ENCODE results near the gene SMAGP. TPM values are rescaled to one million over a fixed set of nuclear protein-coding genes. Genes with fewer than 3 reads are reported as not detected.
A peak's percentile ranks its signal among the peaks of the same experiment; 100 is the strongest.

SMAGP gene
- total and polyA plus RNA-seq, 2 of the 13 experiments (the other 11 are each of a cell fraction or from before 2014, with no cell fraction given): 9.2 TPM

- H4K20me1 ChIP-seq (ENCODE audit: insufficient read depth, low read length): no peaks in the 10 kb centered on the region
- no peak overlapping the region for H3K9ac ChIP-seq (ENCODE audit: insufficient read depth, low read depth, low read length)
- H3K4me1 ChIP-seq (ENCODE audit: insufficient read depth, low read length): peaks cover 19% of the 10 kb centered on the region
- no peak overlapping the region for H3K4me2 ChIP-seq (ENCODE audit: low read depth, low read length)
- intact Hi-C loops (cut with micrococcal nuclease; ENCODE audit: unreplicated experiment): loop anchor here (10.0 kb wide), 1 partner anchor 196 kb away; the partner anchor contains the start of gene LETMD1
- ATAC-seq: no peak
- peaks cover 11 to 27% of the 10 kb centered on the region in 2 experiments for H3K36me3 ChIP-seq (replicated peaks in 1 of 2; ENCODE audit: control insufficient read depth in 1 of 2, insufficient read depth in 2 of 2, low read length in 2 of 2)
- TF ChIP-seq ATF7 (IDR thresholded peaks at IDR 0.05) (0 out of 2 replicates have a peak, but pooled peaks have one; percentile 35), ATF7 (CRISPR knock-in tag; IDR thresholded peaks at IDR 0.05) (no peak), FOXP1 (IDR thresholded peaks at IDR 0.05) (no peak), FOXP1 (CRISPR knock-in tag; IDR thresholded peaks at IDR 0.05) (no peak)
- POLR2A ChIA-PET: interaction anchor here (1.4 kb wide), 1 partner anchor 24 kb away, joined by 5 read pairs; the partner anchor contains the start of gene POU6F1
- no peak overlapping the region for H3K4me3 ChIP-seq (replicated peaks in 1 of 3; ENCODE audit: insufficient read depth in 1 of 3, low read depth in 2 of 3, low read length in 3 of 3)
- H3K27ac ChIP-seq (ENCODE audit: extremely low read length, insufficient read depth, low read length): no peak overlapping the region
- FAIRE-seq: no peak
- WGBS (ENCODE audit: low lambda C conversion rate): 90% methylated on average over 2 of the region's 2 CpGs
- DNase-seq (ENCODE audit: low spot score): no peak
- BruUV-seq (replicated peaks): no TSS peak
- H2AFZ ChIP-seq (ENCODE audit: low read length): no peak overlapping the region
- H3K79me2 ChIP-seq (ENCODE audit: insufficient read depth, low read length): peaks cover 7% of the 10 kb centered on the region
- no peaks in the 10 kb centered on the region for H3K9me3 ChIP-seq (ENCODE audit: low read length)
- CTCF ChIA-PET (ENCODE audit: low intra/inter-chr PET ratio, low total read pairs): no interaction called here
- in situ Hi-C loops (cut with HindIII; ENCODE audit: extremely low pct_ligation_motif_present, low pct_unique_long_range_greater_than_20kb): no loop called here
- no peaks in the 10 kb centered on the region; a peak in 1 of 5 replicates for H3K27me3 ChIP-seq (ENCODE audit: control insufficient read depth in 1 of 2, insufficient read depth in 2 of 2, low read length in 2 of 2)
These were observed 29.2 kb downstream of the SMAGP start for GRCh38 chr12:51240971-51241370.

GRCh38 chr12:51238510-51239334 lies 31.5 kb downstream of the SMAGP start, which contains the start of gene DAZAP2:
DAZAP2 (plus strand) TSS chr12:51238826; CDS start chr12:51238908, 82 bp downstream.
- FAIRE-seq (peak; percentile 72), DNase-seq (ENCODE audit: low spot score) (peak; percentile 88), ATAC-seq (peak; percentile 97)
- Histone ChIP-seq H2AFZ (ENCODE audit: low read length) (peak within 1 kb of the TSS; percentile 96), H3K4me3 (replicated peaks in 1 of 3; ENCODE audit: insufficient read depth in 1 of 3, low read depth in 2 of 3, low read length in 3 of 3) (peak within 1 kb of the TSS; percentile 99 to 100 (median 100)), H3K36me3 (replicated peaks in 1 of 2; ENCODE audit: control insufficient read depth in 1 of 2, insufficient read depth in 2 of 2, low read length in 2 of 2) (peaks cover 8 to 27% of the 10 kb centered on the region in 2 experiments), H3K9me3 (ENCODE audit: low read length) (no peaks in the 10 kb centered on the region), H3K79me2 (ENCODE audit: insufficient read depth, low read length) (peaks cover 7% of the 10 kb centered on the region), H3K27ac (ENCODE audit: extremely low read length, insufficient read depth, low read length) (peak within 1 kb of the TSS; percentile 100), H3K4me1 (ENCODE audit: insufficient read depth, low read length) (peaks cover 18% of the 10 kb centered on the region), H3K27me3 (ENCODE audit: control insufficient read depth in 1 of 2, insufficient read depth in 2 of 2, low read length in 2 of 2) (no peaks in the 10 kb centered on the region; a peak in 1 of 5 replicates), H3K4me2 (ENCODE audit: low read depth, low read length) (peak within 1 kb of the TSS; percentile 87), H3K9ac (ENCODE audit: insufficient read depth, low read depth, low read length) (peak within 1 kb of the TSS; percentile 100), H4K20me1 (ENCODE audit: insufficient read depth, low read length) (no peaks in the 10 kb centered on the region)
- intact Hi-C loops (cut with micrococcal nuclease; ENCODE audit: unreplicated experiment): no loop called here
- TSS peak; percentile 74 for BruUV-seq (replicated peaks)
- in situ Hi-C loops (cut with HindIII; ENCODE audit: extremely low pct_ligation_motif_present, low pct_unique_long_range_greater_than_20kb): no loop called here
- ChIA-PET POLR2A (interaction anchor here (0.6 to 2.3 kb wide), 19 partner anchors 9 to 610 kb away, joined by 3 to 43 read pairs (median 5); partner anchors contain the start of genes ATF1, CSRNP2, FIGNL2 and POU6F1), CTCF (ENCODE audit: low intra/inter-chr PET ratio, low total read pairs) (interaction anchor here (0.6 kb wide), 1 partner anchor 416 kb away, joined by 3 read pairs; no protein-coding TSS in a partner anchor)
- WGBS (ENCODE audit: low lambda C conversion rate): 0% methylated on average over 30 of the region's 70 CpGs
- TF ChIP-seq POLR2AphosphoS5 (IDR thresholded peaks at IDR 0.05; ENCODE audit: low read depth, low read length) (peak; percentile 61), NR0B2 (CRISPR knock-in tag; IDR thresholded peaks at IDR 0.05) (peak; percentile 53; the same call in 1 of the 2 replicates), ZBTB33 (CRISPR knock-in tag; IDR thresholded peaks at IDR 0.05) (no peak)

Data from HepG2 (cell line).